ENCODE measurements around the gene MMP20. TPM values are rescaled to one million over a fixed set of nuclear protein-coding genes. Genes with fewer than 3 reads are reported as not detected.
A peak's percentile ranks its signal among the peaks of the same experiment; 100 is the strongest.

The MMP20 gene
- total and polyA plus RNA-seq, 2 of the 13 experiments (the other 11 are each of a cell fraction or from before 2014, with no cell fraction given), result 0.05 TPM; not detected in 1

- TF ChIP-seq CCDC6 (CRISPR knock-in tag; IDR thresholded peaks at IDR 0.05) (no peak), IRF2 (CRISPR knock-in tag; IDR thresholded peaks at IDR 0.05) (no peak)
Observed at GRCh38 chr11:102626676-102627075, 1.5 kb upstream of the MMP20 start (continued).

GRCh38 chr11:102623998-102624397 is 1.1 kb downstream of the MMP20 start:
- POLR2A ChIA-PET, result no interaction called here

GRCh38 chr11:102623128-102623527 is 2.0 kb downstream of the MMP20 start:
- ChIA-PET POLR2A (interaction anchor here (1.4 kb wide), 1 partner anchor 20 kb away, joined by 8 read pairs; no protein-coding TSS in a partner anchor), CTCF (ENCODE audit: low intra/inter-chr PET ratio, low total read pairs) (no interaction called here)
- Histone ChIP-seq H3K36me3 (replicated peaks in 1 of 2; ENCODE audit: control insufficient read depth in 1 of 2, insufficient read depth in 2 of 2, low read length in 2 of 2) (no peaks in the 10 kb centered on the region), H3K9ac (ENCODE audit: insufficient read depth, low read depth, low read length) (no peak overlapping the region), H3K9me3 (ENCODE audit: low read length) (no peaks in the 10 kb centered on the region), H3K27ac (ENCODE audit: extremely low read length, insufficient read depth, low read length) (no peak overlapping the region), H3K27me3 (ENCODE audit: control insufficient read depth in 1 of 2, insufficient read depth in 2 of 2, low read length in 2 of 2) (no peaks in the 10 kb centered on the region), H2AFZ (ENCODE audit: low read length) (no peak overlapping the region), H4K20me1 (ENCODE audit: insufficient read depth, low read length) (no peaks in the 10 kb centered on the region), H3K79me2 (ENCODE audit: insufficient read depth, low read length) (no peaks in the 10 kb centered on the region), H3K4me3 (replicated peaks in 1 of 3; ENCODE audit: insufficient read depth in 1 of 3, low read depth in 2 of 3, low read length in 3 of 3) (no peak overlapping the region), H3K4me2 (ENCODE audit: low read depth, low read length) (no peak overlapping the region), H3K4me1 (ENCODE audit: insufficient read depth, low read length) (peaks cover 56% of the 10 kb centered on the region)
- BruUV-seq (replicated peaks), result no TSS peak
- no peak for FAIRE-seq
- no peak for ATAC-seq
- no peak for DNase-seq (ENCODE audit: low spot score)
- in situ Hi-C loops (cut with HindIII; ENCODE audit: extremely low pct_ligation_motif_present, low pct_unique_long_range_greater_than_20kb) (no loop called here), intact Hi-C loops (cut with micrococcal nuclease; ENCODE audit: unreplicated experiment) (loop anchor here (1.0 kb wide), 1 partner anchor 8 kb away; no protein-coding TSS in a partner anchor)
- 93% methylated on average over 3 of the region's 5 CpGs for WGBS (ENCODE audit: low lambda C conversion rate)
- TF ChIP-seq SOX13 (IDR thresholded peaks at IDR 0.05) (no peak), SOX13 (CRISPR knock-in tag; conservative IDR thresholded peaks at IDR 0.05 in 1 of 2, IDR thresholded peaks at IDR 0.05 in 1 of 2) (no peak), CBX2 (IDR thresholded peaks at IDR 0.05; ENCODE audit: low read depth, low read length) (no peak), CBX2 (CRISPR knock-in tag; IDR thresholded peaks at IDR 0.05; ENCODE audit: low read depth) (no peak), ZNF468 (CRISPR knock-in tag; IDR thresholded peaks at IDR 0.05) (no peak), ZSCAN22 (CRISPR knock-in tag; IDR thresholded peaks at IDR 0.05) (no peak), SAP130 (CRISPR knock-in tag; IDR thresholded peaks at IDR 0.05; ENCODE audit: low read depth) (no peak), POLR2AphosphoS5 (IDR thresholded peaks at IDR 0.05; ENCODE audit: low read depth, low read length) (no peak), POLR2G (IDR thresholded peaks at IDR 0.05; ENCODE audit: low read depth, low read length) (no peak), ETS1 (CRISPR knock-in tag; IDR thresholded peaks at IDR 0.05) (no peak), GMEB1 (CRISPR knock-in tag; IDR thresholded peaks at IDR 0.05; ENCODE audit: borderline replicate concordance) (no peak), REL (CRISPR knock-in tag; conservative IDR thresholded peaks at IDR 0.05) (no peak)

More at GRCh38 chr11:102623998-102624397, 1.1 kb downstream of the MMP20 start:
- Histone ChIP-seq H3K27me3 (ENCODE audit: control insufficient read depth in 1 of 2, insufficient read depth in 2 of 2, low read length in 2 of 2) (no peaks in the 10 kb centered on the region), H3K4me1 (ENCODE audit: insufficient read depth, low read length) (peaks cover 56% of the 10 kb centered on the region), H3K9me3 (ENCODE audit: low read length) (no peaks in the 10 kb centered on the region), H4K20me1 (ENCODE audit: insufficient read depth, low read length) (no peaks in the 10 kb centered on the region), H3K4me2 (ENCODE audit: low read depth, low read length) (peak overlapping the region; percentile 53; the same call in 1 of the 2 replicates), H3K79me2 (ENCODE audit: insufficient read depth, low read length) (no peaks in the 10 kb centered on the region), H3K27ac (ENCODE audit: extremely low read length, insufficient read depth, low read length) (no peak overlapping the region), H2AFZ (ENCODE audit: low read length) (no peak overlapping the region), H3K4me3 (replicated peaks in 1 of 3; ENCODE audit: insufficient read depth in 1 of 3, low read depth in 2 of 3, low read length in 3 of 3) (no peak overlapping the region), H3K36me3 (replicated peaks in 1 of 2; ENCODE audit: control insufficient read depth in 1 of 2, insufficient read depth in 2 of 2, low read length in 2 of 2) (no peaks in the 10 kb centered on the region), H3K9ac (ENCODE audit: insufficient read depth, low read depth, low read length) (no peak overlapping the region)
- in situ Hi-C loops (cut with HindIII; ENCODE audit: extremely low pct_ligation_motif_present, low pct_unique_long_range_greater_than_20kb) (no loop called here), intact Hi-C loops (cut with micrococcal nuclease; ENCODE audit: unreplicated experiment) (loop anchor here (1.0 kb wide), 1 partner anchor 9 kb away; no protein-coding TSS in a partner anchor)
- TF ChIP-seq SAP130 (CRISPR knock-in tag; IDR thresholded peaks at IDR 0.05; ENCODE audit: low read depth) (0 out of 2 replicates have a peak, but pooled peaks have one; percentile 6), ZFP36L1 (CRISPR knock-in tag; IDR thresholded peaks at IDR 0.05) (no peak), MBNL3 (CRISPR knock-in tag; conservative IDR thresholded peaks at IDR 0.05) (no peak), TEAD3 (CRISPR knock-in tag; optimal IDR thresholded peaks at IDR 0.05; ENCODE audit: borderline replicate concordance) (peak; percentile 3), KDM5B (CRISPR knock-in tag; IDR thresholded peaks at IDR 0.05; ENCODE audit: borderline replicate concordance) (no peak), ZBTB38 (CRISPR knock-in tag; IDR thresholded peaks at IDR 0.05) (peak; percentile 81; the same call in 1 of the 2 replicates)
- no peak for FAIRE-seq
- WGBS (ENCODE audit: low lambda C conversion rate), result 58% methylated on average over 8 of the region's 8 CpGs
- CTCF ChIA-PET (ENCODE audit: low intra/inter-chr PET ratio, low total read pairs), result no interaction called here
- peak; percentile 59 for ATAC-seq
- BruUV-seq (replicated peaks), result no TSS peak
- no peak for DNase-seq (ENCODE audit: low spot score)

Data from HepG2 (cell line).